ENCODE results near the gene FRMPD4.

The FRMPD4 gene

GRCh38 chrX:12234534-12235329 is 96.5 kb downstream of the FRMPD4 start:
- no peak overlapping the region for H3K4me3 ChIP-seq
- in situ Hi-C loops (cut with MboI; ENCODE audit: low sequenced_read_pairs) = no loop called here
- no peak for DNase-seq (ENCODE audit: low spot score in 2 of 2)
- H3K27me3 ChIP-seq (ENCODE audit: low read depth) = no peaks in the 10 kb centered on the region
- no peaks in the 10 kb centered on the region for H3K4me1 ChIP-seq
- H3K36me3 ChIP-seq (replicated peaks) = no peaks in the 10 kb centered on the region
- no peaks in the 10 kb centered on the region for H3K9me3 ChIP-seq

GRCh38 chrX:12236156-12236555 is 97.9 kb downstream of the FRMPD4 start:
- no peaks in the 10 kb centered on the region for H3K9me3 ChIP-seq

GRCh38 chrX:12237131-12237530 is 98.9 kb downstream of the FRMPD4 start:
- H3K4me1 ChIP-seq = no peaks in the 10 kb centered on the region
- H3K27me3 ChIP-seq (ENCODE audit: low read depth) = no peaks in the 10 kb centered on the region
- in situ Hi-C loops (cut with MboI; ENCODE audit: low sequenced_read_pairs) = no loop called here
- H3K9me3 ChIP-seq = no peaks in the 10 kb centered on the region
- H3K36me3 ChIP-seq (replicated peaks) = no peaks in the 10 kb centered on the region
- DNase-seq (ENCODE audit: low spot score in 2 of 2) = no peak
- no peak overlapping the region for H3K4me3 ChIP-seq

More at GRCh38 chrX:12236156-12236555, 97.9 kb downstream of the FRMPD4 start:
- H3K4me1 ChIP-seq = no peaks in the 10 kb centered on the region
- DNase-seq (ENCODE audit: low spot score in 2 of 2) = no peak
- in situ Hi-C loops (cut with MboI; ENCODE audit: low sequenced_read_pairs) = no loop called here
- no peak overlapping the region for H3K4me3 ChIP-seq
- H3K27me3 ChIP-seq (ENCODE audit: low read depth) = no peaks in the 10 kb centered on the region
- no peaks in the 10 kb centered on the region for H3K36me3 ChIP-seq (replicated peaks)

GRCh38 chrX:12237771-12238170 is 99.5 kb downstream of the FRMPD4 start:
- no peaks in the 10 kb centered on the region for H3K9me3 ChIP-seq
- DNase-seq (ENCODE audit: low spot score in 2 of 2) = no peak
- no peaks in the 10 kb centered on the region for H3K27me3 ChIP-seq (ENCODE audit: low read depth)
- in situ Hi-C loops (cut with MboI; ENCODE audit: low sequenced_read_pairs) = no loop called here
- H3K4me1 ChIP-seq = no peaks in the 10 kb centered on the region
- H3K4me3 ChIP-seq = no peak overlapping the region
- H3K36me3 ChIP-seq (replicated peaks) = no peaks in the 10 kb centered on the region

GRCh38 chrX:12239356-12240082 is 101.2 kb downstream of the FRMPD4 start:
- no peak for DNase-seq (ENCODE audit: low spot score in 2 of 2)
- Histone ChIP-seq H3K9me3 (no peaks in the 10 kb centered on the region), H3K27me3 (ENCODE audit: low read depth) (no peaks in the 10 kb centered on the region), H3K4me3 (no peak overlapping the region), H3K36me3 (replicated peaks) (no peaks in the 10 kb centered on the region), H3K4me1 (no peaks in the 10 kb centered on the region)
- in situ Hi-C loops (cut with MboI; ENCODE audit: low sequenced_read_pairs) = no loop called here

- Histone ChIP-seq H3K9me3 (no peaks in the 10 kb centered on the region), H3K27me3 (ENCODE audit: low read depth) (no peaks in the 10 kb centered on the region), H3K4me1 (no peaks in the 10 kb centered on the region), H3K4me3 (no peak overlapping the region), H3K36me3 (replicated peaks) (no peaks in the 10 kb centered on the region)
- in situ Hi-C loops (cut with MboI; ENCODE audit: low sequenced_read_pairs) = no loop called here
- no peak for DNase-seq (ENCODE audit: low spot score in 2 of 2)
Measured at GRCh38 chrX:12240491-12240890, 102.2 kb downstream of the FRMPD4 start.

GRCh38 chrX:12241026-12241425 is 102.8 kb downstream of the FRMPD4 start:
- H3K36me3 ChIP-seq (replicated peaks) = no peaks in the 10 kb centered on the region
- H3K4me3 ChIP-seq = no peak overlapping the region
- H3K9me3 ChIP-seq = no peaks in the 10 kb centered on the region
- DNase-seq (ENCODE audit: low spot score in 2 of 2) = no peak
- H3K27me3 ChIP-seq (ENCODE audit: low read depth) = no peaks in the 10 kb centered on the region
- in situ Hi-C loops (cut with MboI; ENCODE audit: low sequenced_read_pairs) = no loop called here
- H3K4me1 ChIP-seq = no peaks in the 10 kb centered on the region

GRCh38 chrX:12245650-12246645 is 107.7 kb downstream of the FRMPD4 start:
- no peaks in the 10 kb centered on the region for H3K27me3 ChIP-seq (ENCODE audit: low read depth)
- no peaks in the 10 kb centered on the region for H3K9me3 ChIP-seq
- in situ Hi-C loops (cut with MboI; ENCODE audit: low sequenced_read_pairs) = no loop called here
- no peaks in the 10 kb centered on the region for H3K4me1 ChIP-seq
- H3K4me3 ChIP-seq = no peak overlapping the region
- H3K36me3 ChIP-seq (replicated peaks) = no peaks in the 10 kb centered on the region
- DNase-seq (ENCODE audit: low spot score in 2 of 2) = no peak

- no peaks in the 10 kb centered on the region for H3K4me1 ChIP-seq
- no peak for DNase-seq (ENCODE audit: low spot score in 2 of 2)
- in situ Hi-C loops (cut with MboI; ENCODE audit: low sequenced_read_pairs) = no loop called here
- H3K27me3 ChIP-seq (ENCODE audit: low read depth) = no peaks in the 10 kb centered on the region
- no peaks in the 10 kb centered on the region for H3K36me3 ChIP-seq (replicated peaks)
- no peak overlapping the region for H3K4me3 ChIP-seq
- H3K9me3 ChIP-seq = no peaks in the 10 kb centered on the region
Measured at GRCh38 chrX:12249997-12250396, 111.7 kb downstream of the FRMPD4 start.

- in situ Hi-C loops (cut with MboI; ENCODE audit: low sequenced_read_pairs) = no loop called here
- Histone ChIP-seq H3K9me3 (0 out of 2 replicates have a peak, but pooled peaks cover 4% of the 10 kb centered on the region), H3K27me3 (ENCODE audit: low read depth) (no peaks in the 10 kb centered on the region), H3K4me3 (no peak overlapping the region), H3K4me1 (no peaks in the 10 kb centered on the region), H3K36me3 (replicated peaks) (no peaks in the 10 kb centered on the region)
- no peak for DNase-seq (ENCODE audit: low spot score in 2 of 2)
Measured at GRCh38 chrX:12263211-12263610, 124.9 kb downstream of the FRMPD4 start.

GRCh38 chrX:12269484-12269883 is 131.2 kb downstream of the FRMPD4 start:
- Histone ChIP-seq H3K4me1 (no peaks in the 10 kb centered on the region), H3K36me3 (replicated peaks) (no peaks in the 10 kb centered on the region), H3K4me3 (no peak overlapping the region), H3K27me3 (ENCODE audit: low read depth) (no peaks in the 10 kb centered on the region), H3K9me3 (no peaks in the 10 kb centered on the region)
- no peak for DNase-seq (ENCODE audit: low spot score in 2 of 2)
- in situ Hi-C loops (cut with MboI; ENCODE audit: low sequenced_read_pairs) = no loop called here

- no peaks in the 10 kb centered on the region for H3K27me3 ChIP-seq (ENCODE audit: low read depth)
- in situ Hi-C loops (cut with MboI; ENCODE audit: low sequenced_read_pairs) = no loop called here
- H3K36me3 ChIP-seq (replicated peaks) = no peaks in the 10 kb centered on the region
- H3K4me3 ChIP-seq = no peak overlapping the region
- DNase-seq (ENCODE audit: low spot score in 2 of 2) = no peak
- no peaks in the 10 kb centered on the region for H3K4me1 ChIP-seq
- H3K9me3 ChIP-seq = no peaks in the 10 kb centered on the region
Measured at GRCh38 chrX:12278151-12278550, 139.9 kb downstream of the FRMPD4 start.

- no peaks in the 10 kb centered on the region for H3K36me3 ChIP-seq (replicated peaks)
- H3K4me3 ChIP-seq = no peak overlapping the region
- no peak for DNase-seq (ENCODE audit: low spot score in 2 of 2)
- in situ Hi-C loops (cut with MboI; ENCODE audit: low sequenced_read_pairs) = no loop called here
- H3K27me3 ChIP-seq (ENCODE audit: low read depth) = no peaks in the 10 kb centered on the region
- H3K4me1 ChIP-seq = no peaks in the 10 kb centered on the region
- H3K9me3 ChIP-seq = no peaks in the 10 kb centered on the region
Measured at GRCh38 chrX:12282991-12283390, 144.7 kb downstream of the FRMPD4 start.

All from HAP-1 (cell line).